IMR-90 (cell line): ENCODE measurements around the gene BHLHE23. TPM values are rescaled to one million over a fixed set of nuclear protein-coding genes. Genes with fewer than 3 reads are reported as not detected.

Experiments used
- ATAC-seq: fragments of 200-7000 bp; cut with Tn5 transposase; 2 replicates; pipeline ENCODE4 v1.9.1; 2020; ENCODE audit warnings: low read depth, mild to moderate bottlenecking, moderate library complexity
- BruUV-seq: library from RNA; stranded (reverse); fragments of 400-500 nt; replicated peaks from 2 replicates; lab custom pipeline; 2021; lab: Mats Ljungman, UMichigan
- CTCF ChIA-PET: fragments of 300-600 bp; formaldehyde crosslinking; extraction: SDS; loops from one replicate; lab custom pipeline; 2021; ENCODE audit warnings: antibody characterized with exemption; lab: Yijun Ruan, JAX
- POLR2A ChIA-PET: fragments of 300-600 bp; sonication (Branson Sonifier 250); formaldehyde crosslinking; loops from one replicate; lab custom pipeline; 2022; ENCODE audit warnings: antibody characterized with exemption; ENCODE audit not compliant: unreplicated experiment; lab: Charles Lee
- DNase-seq: peaks from one replicate; pipeline ENCODE4 v3.0.0; 2013
- H2AFZ ChIP-seq: replicated peaks from 2 replicates; pipeline ENCODE3; 2013; ENCODE audit warnings: low read length, mild to moderate bottlenecking; ENCODE audit not compliant: poor library complexity
- H2AK5ac ChIP-seq: 2 replicates; pipeline ENCODE4 v1.6.1; 2013; ENCODE audit warnings: low read depth, low read length, inconsistent platforms
- H2AK9ac ChIP-seq: replicated peaks from 2 replicates; pipeline ENCODE3; 2013; ENCODE audit warnings: mild to moderate bottlenecking, low read depth, low read length, moderate library complexity; ENCODE audit not compliant: poor library complexity
- H2BK120ac ChIP-seq: 2 replicates; pipeline ENCODE4 v1.6.1; 2013; ENCODE audit warnings: low read depth, low read length, inconsistent platforms
- H2BK15ac ChIP-seq: 3 replicates; pipeline ENCODE4 v1.6.1; 2013; ENCODE audit warnings: low read depth, low read length, inconsistent platforms
- H2BK20ac ChIP-seq: 2 replicates; pipeline ENCODE4 v1.6.1; 2013; ENCODE audit warnings: low read depth, mild to moderate bottlenecking, inconsistent platforms, low read length, moderate library complexity
- H2BK5ac ChIP-seq: 2 replicates; pipeline ENCODE4 v1.6.1; 2013; ENCODE audit warnings: mild to moderate bottlenecking, low read depth, low read length, inconsistent platforms; ENCODE audit not compliant: poor library complexity, severe bottlenecking
- H3K14ac ChIP-seq: replicated peaks from 2 replicates; pipeline ENCODE4 v1.6.1; 2013; ENCODE audit warnings: low read depth, low read length, inconsistent platforms
- H3K18ac ChIP-seq: 2 replicates; pipeline ENCODE4 v1.6.1; 2013; ENCODE audit warnings: low read depth, low read length, control low read depth
- H3K23ac ChIP-seq: 2 replicates; pipeline ENCODE4 v1.6.1; 2013; ENCODE audit warnings: low read depth, low read length, inconsistent platforms
- H3K27ac ChIP-seq: 2 replicates; pipeline ENCODE4 v1.5.1; 2013; ENCODE audit warnings: mild to moderate bottlenecking, control low read depth, low read length; ENCODE audit not compliant: insufficient read depth
- H3K27me3 ChIP-seq: 2 replicates; pipeline ENCODE4 v1.6.1; 2013; ENCODE audit warnings: low read length; ENCODE audit not compliant: control insufficient read depth, insufficient read depth
- H3K36me3 ChIP-seq: 2 replicates; pipeline ENCODE4 v1.6.1; 2013; ENCODE audit warnings: low read length, mixed read lengths; ENCODE audit not compliant: control insufficient read depth, insufficient read depth
- H3K4ac ChIP-seq: 2 replicates; pipeline ENCODE4 v1.6.1; 2013; ENCODE audit warnings: low read depth, low read length, inconsistent platforms
- H3K4me1 ChIP-seq: 2 replicates; pipeline ENCODE4 v1.6.1; 2013; ENCODE audit warnings: low read length, mixed read lengths; ENCODE audit not compliant: control insufficient read depth, insufficient read depth
- H3K4me2 ChIP-seq: 2 replicates; pipeline ENCODE4 v1.6.1; 2013; ENCODE audit warnings: low read depth, mild to moderate bottlenecking, control low read depth, low read length, moderate library complexity
- H3K4me3 ChIP-seq: 2 replicates; pipeline ENCODE4 v1.5.1; 2013; ENCODE audit warnings: low read depth, mild to moderate bottlenecking, control low read depth, low read length, moderate library complexity; ENCODE audit not compliant: insufficient read depth
- H3K56ac ChIP-seq: 2 replicates; pipeline ENCODE4 v1.6.1; 2013; ENCODE audit warnings: low read length, inconsistent platforms; ENCODE audit not compliant: insufficient read depth; ENCODE audit errors: extremely low read depth
- H3K79me1 ChIP-seq, 2 experiments: 2 replicates each; pipeline ENCODE4 v1.6.1; 2013; ENCODE audit warnings: low read length in 2 of 2, inconsistent platforms in 1 of 2, low read depth in 1 of 2
- H3K9ac ChIP-seq: 2 replicates; pipeline ENCODE4 v1.6.1; 2013; ENCODE audit warnings: low read depth, low read length, control low read depth
- H3K9me1 ChIP-seq: 2 replicates; pipeline ENCODE4 v1.6.1; 2013; ENCODE audit warnings: low read length, inconsistent platforms; ENCODE audit not compliant: insufficient read depth
- H3K9me3 ChIP-seq: 2 replicates; pipeline ENCODE4 v1.6.1; 2013; ENCODE audit warnings: low read length; ENCODE audit not compliant: control insufficient read depth, insufficient read depth
- H4K20me1 ChIP-seq: 2 replicates; pipeline ENCODE4 v1.6.1; 2013; ENCODE audit warnings: low read length, inconsistent platforms; ENCODE audit not compliant: insufficient read depth
- H4K5ac ChIP-seq: 2 replicates; pipeline ENCODE4 v1.6.1; 2013; ENCODE audit warnings: mild to moderate bottlenecking, low read depth, low read length, control low read depth
- H4K8ac ChIP-seq, 2 experiments: 2 replicates each; pipeline ENCODE4 v1.6.1; 2013; ENCODE audit warnings: low read depth in 2 of 2, low read length in 2 of 2, control low read depth in 1 of 2, inconsistent platforms in 1 of 2
- H4K91ac ChIP-seq: 2 replicates; pipeline ENCODE4 v1.6.1; 2013; ENCODE audit warnings: low read depth, low read length, inconsistent platforms; ENCODE audit not compliant: insufficient read depth
- BHLHE40 ChIP-seq: fragments of 150-350 bp; IDR thresholded peaks from 2 replicates; pipeline ENCODE4 v1.6.1; 2016; ENCODE audit warnings: mild to moderate bottlenecking, low read depth, low read length
- CHD1 ChIP-seq: IDR thresholded peaks from 2 replicates; pipeline ENCODE4 v1.6.1; 2012; ENCODE audit warnings: low read depth, low read length, improper control_type of control experiment
- FOS ChIP-seq: fragments of 150-350 bp; IDR thresholded peaks from 2 replicates; pipeline ENCODE4 v1.6.1; 2016; ENCODE audit warnings: low read depth, low read length
- MAFK ChIP-seq: IDR thresholded peaks from 2 replicates; pipeline ENCODE4 v1.6.1; 2012; ENCODE audit warnings: low read depth, low read length, improper control_type of control experiment
- MAZ ChIP-seq: IDR thresholded peaks from 2 replicates; pipeline ENCODE4 v1.6.1; 2012; ENCODE audit warnings: low read depth, mild to moderate bottlenecking, low read length, improper control_type of control experiment, moderate library complexity, borderline replicate concordance
- NFE2L2 ChIP-seq: fragments of 150-350 bp; IDR thresholded peaks from 2 replicates; pipeline ENCODE4 v1.6.1; 2016; ENCODE audit warnings: low read depth, mild to moderate bottlenecking, low read length
- POLR2A ChIP-seq: IDR thresholded peaks from 2 replicates; pipeline ENCODE4 v1.6.1; 2012; ENCODE audit warnings: mild to moderate bottlenecking, low read depth, low read length
- RAD21 ChIP-seq: IDR thresholded peaks from 2 replicates; pipeline ENCODE4 v1.6.1; 2012; ENCODE audit warnings: low read length, improper control_type of control experiment
- RCOR1 ChIP-seq: IDR thresholded peaks from 2 replicates; pipeline ENCODE4 v1.6.1; 2012; ENCODE audit warnings: mild to moderate bottlenecking, low read length, improper control_type of control experiment; ENCODE audit not compliant: insufficient replicate concordance
- RFX5 ChIP-seq: IDR thresholded peaks from 2 replicates; pipeline ENCODE4 v1.8.0; 2012; ENCODE audit warnings: low read depth, mild to moderate bottlenecking, low read length, moderate library complexity
- SMC3 ChIP-seq: fragments of 150-350 bp; IDR thresholded peaks from 2 replicates; pipeline ENCODE4 v1.6.1; 2016; ENCODE audit warnings: low read depth, mild to moderate bottlenecking, antibody characterized with exemption, low read length, moderate library complexity
- WGBS, 2 experiments: methylation state at CpG; one replicate each; pipeline versions ENCODE4 v1.1.5 to v1.1.7; 2013; ENCODE audit warnings: missing lambda C conversion rate in 2 of 2; ENCODE audit not compliant: insufficient read length in 1 of 2; ENCODE audit errors: extremely low coverage in 2 of 2; 5-methylcytosine and 5-hydroxymethylcytosine counted together
- dilution Hi-C: fragments of 300-500 bp; cut with HindIII; formaldehyde crosslinking; loops from one replicate; pipeline ENCODE4 v1.14.3; 2018; ENCODE audit warnings: low sequenced_read_pairs; ENCODE audit not compliant: unreplicated experiment
- in situ Hi-C: fragments of 300-500 bp; cut with MboI; formaldehyde crosslinking; loops from 3 replicates; pipeline ENCODE4 v1.14.3; 2019; ENCODE audit warnings: low sequenced_read_pairs, inconsistent platforms, mixed read lengths
- intact Hi-C: fragments of 100-400 bp; cut with micrococcal nuclease; formaldehyde crosslinking; loops from 2 replicates; pipeline ENCODE4 v1.10.0; 2022
- polyA plus RNA-seq, 3 experiments: library from polyadenylated mRNA; depleted of rRNA; stranded (reverse); fragments of >200 nt; gene quantifications; 2 replicates each; pipeline ENCODE4 v1.2.3, GENCODE V29; 2012; ENCODE audit warnings: low replicate concordance in 1 of 3
- total RNA-seq: library from RNA; depleted of rRNA; stranded (reverse); fragments of >200 nt; gene quantifications from 2 replicates; pipeline ENCODE4 v1.2.3, GENCODE V29; 2012
- TF ChIP-seq, protein P1 (sequence below): fragments of 150-350 bp; IDR thresholded peaks from 2 replicates; pipeline ENCODE4 v1.6.1; 2017; ENCODE audit warnings: mild to moderate bottlenecking, antibody characterized with exemption, low read length, low read depth

BHLHE23 gene
- total and polyA plus RNA-seq, 2 of the 4 experiments (the other 2 are of a cell fraction): not detected

DNA sequence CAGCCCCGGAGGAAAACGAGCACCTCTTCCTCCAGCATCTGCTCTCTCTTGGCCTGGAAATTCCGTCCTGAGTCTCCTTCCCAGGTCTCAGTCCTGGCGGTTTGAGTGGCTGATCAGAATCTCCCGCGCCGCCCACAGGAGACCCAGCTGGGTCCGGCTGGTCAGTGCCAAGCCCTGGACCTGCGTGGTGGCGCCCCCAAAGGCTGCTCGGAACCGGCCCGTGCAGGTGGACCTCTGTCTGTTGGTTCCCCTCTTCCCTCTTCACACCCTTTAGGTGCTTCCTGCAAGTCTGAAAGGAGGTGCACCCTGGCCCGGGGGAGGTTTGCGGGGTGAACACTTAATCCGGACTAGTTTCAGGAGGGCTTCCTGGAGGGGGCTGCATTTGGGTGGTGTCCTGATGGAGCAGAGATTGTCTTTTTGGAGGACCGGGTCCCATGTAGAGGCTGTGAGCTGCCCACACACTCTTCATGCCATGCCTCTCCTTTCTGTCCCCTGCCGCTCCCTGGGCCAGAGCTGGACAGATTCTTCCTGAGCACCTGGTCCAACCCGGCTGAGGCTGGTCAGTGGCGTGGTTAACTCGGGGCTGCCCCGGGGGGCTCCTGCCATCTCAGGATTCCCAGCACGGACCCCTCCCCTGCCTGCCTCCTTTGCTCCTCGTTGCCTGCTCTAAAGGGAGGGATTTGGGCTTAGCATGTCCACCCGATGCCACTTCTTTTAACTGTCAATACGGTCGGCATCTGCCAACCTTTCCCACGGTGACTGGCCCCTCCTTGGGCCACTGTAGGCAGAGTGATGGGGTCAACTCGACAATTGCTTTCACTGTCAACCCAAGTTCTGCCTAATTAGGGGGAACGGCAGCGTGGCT lies 16.5 kb upstream of the BHLHE23 start:
- H2AFZ ChIP-seq: peak overlapping the region; percentile 21
- no peak overlapping the region for H3K56ac ChIP-seq
- no peak overlapping the region for H2BK15ac ChIP-seq
- BruUV-seq: no TSS peak
- in situ Hi-C loops: loop anchor here (25.0 kb wide), 1 partner anchor 336 kb away; no protein-coding TSS in a partner anchor
- H4K5ac ChIP-seq: no peak overlapping the region
- H2BK20ac ChIP-seq: no peak overlapping the region
- H3K27ac ChIP-seq: no peak overlapping the region
- ATAC-seq (no peak), DNase-seq (no peak)
- dilution Hi-C loops: no loop called here
- no peak overlapping the region for H2BK5ac ChIP-seq
- no peaks in the 10 kb centered on the region for H3K9me1 ChIP-seq
- no peaks in the 10 kb centered on the region for H3K4me1 ChIP-seq
- no peak overlapping the region for H3K18ac ChIP-seq
- peaks cover 83% of the 10 kb centered on the region for H3K27me3 ChIP-seq
- no peak overlapping the region for H4K91ac ChIP-seq
- no peak overlapping the region for H3K4me3 ChIP-seq
- intact Hi-C loops: no loop called here
- H3K9ac ChIP-seq: no peak overlapping the region
- no peak overlapping the region for H2AK9ac ChIP-seq
- H2BK120ac ChIP-seq: no peak overlapping the region
- WGBS, 2 experiments: 38% methylated on average over 7 of the region's 31 CpGs; no CpG with 5 or more reads in 1 of the 2 experiments
- H3K23ac ChIP-seq: no peak overlapping the region
- ChIA-PET POLR2A (no interaction called here), CTCF (no interaction called here)
- no peak overlapping the region for H3K14ac ChIP-seq
- H3K9me3 ChIP-seq: peaks cover 6% of the 10 kb centered on the region
- H2AK5ac ChIP-seq: no peak overlapping the region
- no peak overlapping the region for H3K4me2 ChIP-seq
- no peaks in the 10 kb centered on the region for H3K36me3 ChIP-seq
- TF ChIP-seq RFX5: no peak
- no peak for TF ChIP-seq CHD1
- TF ChIP-seq RAD21: no peak
- no peak for TF ChIP-seq BHLHE40
- TF ChIP-seq SMC3: no peak
- no peak for TF ChIP-seq MAFK
- no peak for TF ChIP-seq NFE2L2
- TF ChIP-seq MAZ: no peak
- TF ChIP-seq RCOR1: no peak
- TF ChIP-seq, protein P1, sequence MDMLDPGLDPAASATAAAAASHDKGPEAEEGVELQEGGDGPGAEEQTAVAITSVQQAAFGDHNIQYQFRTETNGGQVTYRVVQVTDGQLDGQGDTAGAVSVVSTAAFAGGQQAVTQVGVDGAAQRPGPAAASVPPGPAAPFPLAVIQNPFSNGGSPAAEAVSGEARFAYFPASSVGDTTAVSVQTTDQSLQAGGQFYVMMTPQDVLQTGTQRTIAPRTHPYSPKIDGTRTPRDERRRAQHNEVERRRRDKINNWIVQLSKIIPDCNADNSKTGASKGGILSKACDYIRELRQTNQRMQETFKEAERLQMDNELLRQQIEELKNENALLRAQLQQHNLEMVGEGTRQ: no peak
- no peak for TF ChIP-seq POLR2A
- TF ChIP-seq FOS: no peak
- H3K4ac ChIP-seq: no peak overlapping the region
- no peaks in the 10 kb centered on the region; the same call in 1 of the 2 replicates for H4K20me1 ChIP-seq
- H3K79me1 ChIP-seq: no peaks in the 10 kb centered on the region
- no peak overlapping the region for H4K8ac ChIP-seq
